Measurements from ENCODE around the gene RNF212.
"Not testable (repeated sequence)": the region's sequence is repeated elsewhere in the genome, so short reads cannot be mapped to it uniquely, and the experiment has no call there.

The RNF212 gene, protein sequence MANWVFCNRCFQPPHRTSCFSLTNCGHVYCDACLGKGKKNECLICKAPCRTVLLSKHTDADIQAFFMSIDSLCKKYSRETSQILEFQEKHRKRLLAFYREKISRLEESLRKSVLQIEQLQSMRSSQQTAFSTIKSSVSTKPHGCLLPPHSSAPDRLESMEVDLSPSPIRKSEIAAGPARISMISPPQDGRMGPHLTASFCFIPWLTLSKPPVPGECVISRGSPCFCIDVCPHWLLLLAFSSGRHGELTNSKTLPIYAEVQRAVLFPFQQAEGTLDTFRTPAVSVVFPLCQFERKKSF

DNA sequence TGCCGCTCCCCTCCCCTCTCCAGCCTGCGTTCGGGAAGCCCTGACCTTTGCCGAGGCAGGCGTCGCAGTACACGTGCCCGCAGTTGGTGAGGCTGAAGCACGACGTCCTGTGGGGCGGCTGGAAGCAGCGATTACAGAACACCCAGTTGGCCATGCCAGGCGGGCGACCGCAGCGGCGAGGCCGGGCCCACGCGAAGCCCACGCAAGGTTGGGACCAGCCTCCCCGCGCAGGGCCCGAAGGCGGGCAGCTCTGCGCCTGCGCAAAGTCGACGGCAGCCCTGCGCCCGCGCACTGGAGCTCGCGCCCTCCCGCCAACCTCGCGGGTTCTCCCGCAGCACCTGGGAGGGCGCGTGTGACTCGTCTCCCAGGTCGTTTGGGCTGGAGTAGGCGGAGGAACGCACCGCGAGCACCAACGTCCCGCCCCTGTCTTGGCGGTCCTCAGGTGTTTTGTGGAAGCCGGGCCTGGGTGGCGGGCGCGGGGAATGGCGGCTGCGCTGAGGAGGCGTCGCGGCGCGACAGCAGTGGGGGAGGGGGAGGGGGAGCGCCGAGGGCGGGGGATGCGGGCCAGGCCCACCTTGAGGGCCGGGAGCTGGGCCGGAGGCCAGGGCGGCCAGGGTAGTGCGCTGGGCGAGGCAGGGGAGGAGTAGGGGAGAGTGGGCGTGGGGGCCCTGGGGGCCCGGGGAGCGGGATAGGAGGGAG, at the start of gene RNF212:
Gene RNF212 (minus strand): TSS at position 254 of the 699 bp plus-strand sequence. CDS start 100 bp downstream, at position 154.
- DNase-seq (ENCODE audit: low spot score), result no peak

DNA sequence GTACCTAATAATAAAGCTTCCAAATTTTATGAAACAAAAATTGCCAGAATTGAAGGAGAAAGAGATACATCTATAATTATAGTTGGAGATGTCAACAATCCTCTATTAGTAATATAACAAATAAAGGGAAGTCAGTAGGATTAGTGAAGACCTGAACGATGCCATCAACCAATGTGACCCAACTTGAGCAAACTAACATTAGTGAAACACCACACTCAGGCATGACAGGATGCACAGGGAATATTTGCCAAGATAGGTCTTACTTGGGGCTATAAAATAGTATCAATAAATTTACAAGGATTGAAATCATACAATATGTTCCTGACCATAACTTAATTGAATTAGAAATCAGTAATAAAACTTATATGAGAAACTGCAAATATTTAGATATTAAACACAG, 47.0 kb upstream of the RNF212 start:
- DNase-seq (ENCODE audit: low spot score), result no peak

DNA sequence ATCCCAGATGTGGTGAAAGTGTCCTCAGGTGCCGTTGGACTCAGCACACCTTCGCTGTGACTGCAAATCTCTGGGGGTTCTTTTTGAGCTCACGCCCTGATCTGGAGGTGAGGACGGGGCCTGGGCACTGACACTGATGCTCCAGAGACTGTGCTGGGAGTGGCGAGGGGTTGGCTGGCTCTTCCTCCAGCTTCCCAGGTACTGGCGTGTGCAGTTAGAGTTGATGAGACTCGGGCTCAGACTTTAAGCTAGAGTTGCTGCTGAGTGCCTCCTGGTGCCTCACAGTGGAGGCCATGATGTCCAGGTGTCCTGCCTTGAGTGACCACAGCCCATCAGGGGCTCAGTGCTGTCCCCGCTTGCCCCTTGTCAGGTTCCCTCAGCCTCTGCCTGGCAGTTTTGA, 42.7 kb upstream of the RNF212 start:
- DNase-seq (ENCODE audit: low spot score), result no peak

DNA sequence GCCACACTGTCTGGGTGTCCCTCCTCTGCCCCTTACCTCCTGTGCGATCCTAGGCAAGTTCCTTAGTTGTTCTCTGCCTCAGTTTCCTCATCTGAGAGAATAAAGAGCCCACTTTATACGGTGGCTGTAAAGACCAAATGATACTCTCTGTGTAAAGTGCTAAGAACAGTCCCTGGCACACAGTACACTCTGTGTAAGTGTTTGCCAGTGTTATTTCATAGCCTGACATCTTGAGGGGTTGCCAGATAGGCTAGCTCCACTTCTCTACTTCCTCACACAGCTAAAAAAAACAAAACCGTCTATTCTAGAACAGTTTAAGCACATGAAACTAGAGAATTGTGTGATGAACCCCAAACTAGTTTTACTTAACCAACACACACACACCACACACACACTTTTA, 42.0 kb upstream of the RNF212 start:
- DNase-seq (ENCODE audit: low spot score), result no peak

DNA sequence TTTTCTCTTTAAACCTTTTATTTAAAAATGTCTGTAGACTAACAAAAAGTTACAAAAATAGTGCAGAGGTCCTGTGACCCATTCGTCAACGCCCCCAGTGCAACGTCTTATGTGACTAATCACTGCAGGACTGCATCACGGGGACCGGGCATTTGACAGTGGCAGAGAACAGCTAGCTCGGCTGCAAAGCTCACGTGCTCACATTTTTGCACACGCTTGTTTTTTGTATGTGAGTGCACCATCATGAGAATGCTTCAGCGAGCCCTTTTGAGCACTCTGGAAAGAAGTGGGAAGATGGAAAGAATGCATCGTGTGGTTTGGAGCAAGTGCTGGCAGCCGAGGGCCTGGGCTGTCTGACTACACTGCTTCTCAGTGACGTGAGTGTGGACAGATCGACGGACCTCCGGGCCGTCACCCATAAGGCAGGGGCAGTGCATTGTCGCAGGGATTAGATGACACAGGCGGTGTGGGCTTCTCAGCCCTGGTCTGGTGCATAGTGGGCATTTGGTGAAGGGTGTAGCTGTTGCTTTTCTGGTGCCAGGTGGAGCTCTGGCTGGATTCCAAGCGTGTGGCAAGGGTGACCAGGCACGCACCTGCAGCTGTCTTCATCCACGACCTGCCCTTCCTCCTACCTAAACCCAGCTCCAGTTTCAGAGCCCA, 41.3 kb upstream of the RNF212 start:
- no peak for DNase-seq (ENCODE audit: low spot score)

DNA sequence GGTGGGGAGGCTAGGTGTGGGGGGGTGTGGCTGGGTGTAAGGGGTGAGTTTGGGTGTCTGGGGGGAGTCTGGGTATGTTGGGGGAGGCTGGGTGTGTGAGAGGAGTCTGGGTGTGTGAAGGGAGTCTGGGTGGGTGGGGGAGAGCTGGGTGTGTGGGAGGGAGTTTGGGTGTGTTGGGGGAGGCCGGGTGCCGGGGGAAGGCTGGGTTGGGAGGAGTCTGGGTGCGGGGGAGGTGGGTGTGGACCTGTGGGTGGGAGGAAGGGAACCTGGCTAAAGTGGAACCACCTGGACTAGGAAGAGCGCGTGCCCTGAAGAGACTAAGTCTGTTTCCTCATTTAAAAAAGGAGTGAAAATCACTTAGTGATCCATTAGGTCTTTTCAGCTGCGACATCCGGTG, 40.8 kb upstream of the RNF212 start:
- no peak for DNase-seq (ENCODE audit: low spot score)

DNA sequence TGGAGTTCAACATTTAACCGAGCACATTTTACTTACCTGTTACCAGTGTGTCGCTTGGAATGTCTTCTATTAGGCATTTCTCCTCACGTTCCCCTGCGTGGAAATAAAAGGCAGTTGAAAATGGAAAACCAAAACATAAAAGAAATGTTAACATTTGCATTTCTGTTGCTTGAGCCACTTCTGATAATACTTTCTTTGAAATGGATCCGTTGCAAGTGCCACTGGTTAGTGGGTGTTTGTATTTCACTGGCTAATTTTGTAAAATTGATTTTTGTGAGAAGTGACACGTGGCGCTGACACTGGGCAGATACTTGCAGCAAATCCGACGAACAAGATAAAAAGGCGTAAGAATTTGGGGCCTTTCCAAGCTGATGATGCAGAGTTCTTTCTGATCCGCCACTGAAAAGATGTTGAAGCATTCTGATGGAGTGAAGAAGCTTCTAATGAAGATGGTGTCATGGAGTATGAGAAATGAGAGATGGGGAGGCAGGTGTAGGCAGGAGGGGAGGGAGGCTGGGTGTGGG, 40.3 kb upstream of the RNF212 start:
- no peak for DNase-seq (ENCODE audit: low spot score)

DNA sequence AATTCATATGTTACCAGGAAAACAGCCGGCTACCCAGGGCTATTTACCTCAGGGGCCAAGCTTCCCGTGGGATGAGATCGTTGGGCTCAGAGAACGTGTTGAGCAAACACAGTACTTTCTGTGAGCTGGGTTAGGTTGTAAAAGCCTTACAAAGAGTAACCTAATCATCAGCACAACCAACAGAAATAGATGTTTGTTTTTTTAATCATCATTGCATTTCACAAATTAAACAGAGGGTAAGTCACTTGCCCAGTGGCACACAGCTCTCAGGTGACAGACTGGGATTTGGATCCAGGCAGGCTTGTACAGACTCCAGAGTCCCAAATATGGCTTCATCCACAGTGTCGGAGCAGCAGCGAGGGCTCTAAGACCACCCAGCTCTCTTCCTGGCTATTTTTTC, 38.9 kb upstream of the RNF212 start:
- no peak for DNase-seq (ENCODE audit: low spot score)

DNA sequence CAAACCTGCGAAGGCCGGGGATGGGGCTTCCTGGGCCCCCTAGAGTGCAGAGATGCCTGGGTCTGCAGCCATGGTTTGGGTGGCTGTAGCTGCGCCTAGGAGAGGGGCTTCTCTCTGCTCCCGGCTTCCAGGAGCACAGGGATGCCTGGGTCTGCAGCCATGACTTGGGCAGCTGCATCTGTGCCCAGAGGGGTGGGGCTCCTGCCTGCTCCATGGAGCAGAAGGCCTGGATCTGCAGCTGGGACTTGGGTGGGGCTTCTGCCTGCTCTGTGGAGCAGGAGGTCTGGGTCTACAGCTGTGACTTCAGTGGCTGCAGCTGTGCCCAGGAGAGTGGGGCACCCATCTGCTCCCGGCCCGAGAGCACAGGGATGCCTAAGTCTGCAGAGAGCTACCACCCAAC, 38.2 kb upstream of the RNF212 start:
- no peak for DNase-seq (ENCODE audit: low spot score)

DNA sequence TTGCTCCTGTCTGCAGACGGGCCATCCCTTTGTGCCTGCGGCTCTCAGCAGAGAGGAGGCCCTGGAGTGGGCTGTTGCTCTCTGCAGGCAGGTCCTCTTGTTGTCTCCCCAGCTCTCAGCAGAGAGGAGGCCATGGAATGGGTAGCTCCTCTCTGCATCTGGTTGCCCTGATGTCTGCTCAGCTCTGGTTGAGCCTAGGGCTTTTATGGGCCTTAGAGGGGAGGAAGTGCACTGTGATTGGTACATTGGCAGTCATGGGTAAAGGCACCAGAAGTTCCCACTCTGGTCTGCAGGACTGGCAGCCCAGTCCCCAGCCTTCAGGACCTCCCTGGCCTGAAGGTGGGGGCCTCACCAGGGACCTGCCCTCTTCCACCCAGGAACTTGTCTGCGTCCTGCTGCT, 37.5 kb upstream of the RNF212 start:
- DNase-seq (ENCODE audit: low spot score), result no peak

DNA sequence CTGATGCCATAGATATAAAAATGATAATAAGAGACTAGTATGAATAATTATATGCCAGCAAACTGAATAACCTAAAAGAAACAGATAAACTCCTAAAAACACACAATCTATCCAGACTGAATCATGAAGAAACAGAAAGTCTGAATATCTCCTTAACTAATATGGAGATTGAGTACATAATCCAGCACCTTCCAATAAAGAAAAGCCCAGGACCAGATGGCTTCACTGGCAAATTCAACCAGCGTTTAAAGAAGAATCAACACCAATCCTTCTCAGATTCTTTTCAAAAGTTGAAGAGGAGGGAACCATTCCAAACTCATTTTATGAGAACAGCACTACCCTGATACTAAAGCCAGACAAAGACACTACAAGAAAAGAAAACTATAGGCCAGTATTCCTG, 26.5 kb upstream of the RNF212 start:
- no peak for DNase-seq (ENCODE audit: low spot score)

DNA sequence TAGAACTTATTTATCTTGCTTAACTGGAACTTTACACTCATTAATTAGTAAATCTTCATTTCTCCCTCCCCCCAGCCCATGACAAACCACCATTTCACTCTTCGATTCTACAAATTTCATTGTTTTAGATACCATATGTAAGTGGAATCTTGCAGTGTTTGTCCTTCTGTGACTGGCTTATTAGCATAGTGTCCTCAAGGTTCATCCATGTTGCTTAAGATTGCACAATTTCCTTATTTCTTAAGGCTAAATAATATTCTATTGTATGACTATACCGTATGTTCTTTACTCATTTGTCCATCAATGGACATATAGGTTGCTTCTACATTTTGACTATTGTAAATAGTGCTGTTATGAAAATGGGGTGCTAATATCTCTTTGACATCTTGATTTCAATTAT, 24.5 kb upstream of the RNF212 start:
- no peak for DNase-seq (ENCODE audit: low spot score)

DNA sequence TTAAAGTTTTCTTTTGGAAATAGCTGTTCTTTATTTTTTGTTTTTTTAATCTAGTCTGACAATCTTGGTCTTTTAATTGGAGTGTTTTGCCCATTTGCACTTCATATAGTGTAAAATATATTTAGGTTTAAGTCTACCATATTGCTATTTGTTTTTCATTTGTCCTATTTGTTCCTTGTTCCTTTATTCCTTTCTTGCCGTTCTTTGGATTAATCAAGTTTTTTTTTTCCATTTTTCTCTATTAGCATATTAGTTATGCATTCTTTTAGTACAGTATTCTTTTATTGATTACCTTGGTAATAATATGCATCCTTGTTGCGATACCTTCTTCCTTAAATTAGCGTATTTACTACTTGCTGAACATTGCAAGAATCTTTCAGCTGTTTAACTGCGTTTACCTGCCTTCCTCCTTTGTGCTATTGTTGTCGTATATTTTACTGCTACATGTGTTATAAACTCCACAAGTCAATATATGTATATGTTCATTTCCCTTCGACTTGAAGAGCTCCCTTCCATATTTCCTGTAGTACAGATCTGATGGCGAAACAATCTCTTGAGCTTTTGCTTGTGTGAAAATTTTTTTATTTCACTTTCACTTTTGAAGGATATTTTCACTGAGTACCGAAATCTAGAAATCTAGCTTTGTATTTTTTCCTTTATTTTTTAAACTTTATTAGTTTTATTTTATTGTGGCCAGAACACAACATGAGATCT, 23.9 kb upstream of the RNF212 start:
- DNase-seq (ENCODE audit: low spot score), result no peak

DNA sequence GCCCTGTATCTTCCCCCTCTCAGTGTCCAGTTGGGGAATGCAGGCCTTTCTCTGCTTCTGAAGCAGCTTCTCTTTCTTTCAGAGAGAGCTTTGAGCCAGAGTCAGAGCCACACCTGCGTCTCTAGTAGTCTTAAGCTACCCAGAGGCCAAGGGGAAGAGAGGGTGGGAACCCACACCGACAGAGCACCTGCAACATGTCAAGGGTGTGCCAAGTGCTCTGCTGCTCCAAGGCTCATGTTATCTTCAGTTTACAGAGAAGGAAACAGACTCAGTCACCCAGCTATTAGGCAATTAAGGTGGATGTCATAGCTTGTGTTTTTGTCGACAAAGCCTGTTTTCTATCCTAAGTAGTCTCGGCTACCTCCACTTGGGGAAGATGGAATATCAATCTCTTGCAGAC, 22.7 kb upstream of the RNF212 start:
- DNase-seq (ENCODE audit: low spot score), result no peak

DNA sequence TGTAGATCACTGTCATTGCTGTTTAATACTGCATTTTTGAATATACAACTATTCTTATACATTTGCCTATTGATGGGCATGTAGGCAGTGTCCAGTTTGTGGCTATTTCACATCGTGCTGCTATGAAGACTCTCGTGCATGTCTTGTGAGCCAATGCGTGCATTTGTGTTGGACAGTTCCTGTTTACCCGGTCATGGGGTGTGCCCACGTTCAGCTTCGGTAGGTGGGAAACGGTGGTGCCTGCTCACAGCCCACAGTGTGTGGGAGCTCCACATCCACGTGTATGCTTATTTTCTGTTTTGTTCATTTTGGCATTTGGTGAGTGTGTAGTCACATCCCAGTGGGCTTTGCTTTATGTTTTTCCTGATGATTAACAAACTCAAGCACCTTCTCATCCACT, 19.7 kb upstream of the RNF212 start:
- no peak for DNase-seq (ENCODE audit: low spot score)

DNA sequence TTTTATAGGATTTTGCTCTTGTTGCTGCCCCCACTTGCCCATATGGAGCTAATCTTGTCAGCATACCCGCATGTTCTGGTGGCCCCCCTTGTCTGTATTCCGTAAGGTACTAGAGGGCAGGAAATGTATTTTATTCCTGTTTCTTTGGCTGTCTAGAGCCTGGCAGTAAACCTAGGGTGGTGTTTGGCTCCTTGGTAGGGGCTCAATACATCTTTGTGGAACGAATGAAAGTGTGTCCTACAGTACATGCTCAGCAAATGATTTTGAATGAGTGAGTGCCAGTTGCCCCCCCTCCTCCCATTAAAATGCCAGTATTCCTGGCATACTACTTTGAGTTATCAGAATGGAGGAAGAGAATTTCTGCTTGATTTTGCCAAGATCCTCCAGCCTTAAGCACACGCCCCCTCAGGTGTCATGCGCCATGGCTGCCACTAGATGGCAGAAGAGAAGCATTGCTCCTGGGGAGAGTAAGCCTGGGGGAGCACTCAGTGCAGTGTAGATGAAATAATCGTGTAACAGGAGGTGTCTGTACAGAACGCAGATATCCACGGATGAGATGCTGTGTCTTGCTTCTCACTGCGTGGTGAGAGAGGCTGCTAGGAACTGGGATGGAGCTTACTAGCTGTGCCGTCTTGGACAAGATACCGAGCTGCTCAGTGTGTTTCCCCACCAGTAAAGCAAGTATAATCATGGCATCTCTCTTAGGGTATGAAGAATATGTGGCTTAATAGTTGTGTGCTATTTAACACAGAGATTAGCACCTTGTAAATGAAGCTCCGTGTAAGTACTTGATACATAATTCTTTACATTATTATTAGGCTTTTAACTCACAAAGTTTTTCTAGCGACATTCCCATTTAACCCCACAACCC, 17.2 kb upstream of the RNF212 start:
- DNase-seq (ENCODE audit: low spot score), result peak; percentile 81

DNA sequence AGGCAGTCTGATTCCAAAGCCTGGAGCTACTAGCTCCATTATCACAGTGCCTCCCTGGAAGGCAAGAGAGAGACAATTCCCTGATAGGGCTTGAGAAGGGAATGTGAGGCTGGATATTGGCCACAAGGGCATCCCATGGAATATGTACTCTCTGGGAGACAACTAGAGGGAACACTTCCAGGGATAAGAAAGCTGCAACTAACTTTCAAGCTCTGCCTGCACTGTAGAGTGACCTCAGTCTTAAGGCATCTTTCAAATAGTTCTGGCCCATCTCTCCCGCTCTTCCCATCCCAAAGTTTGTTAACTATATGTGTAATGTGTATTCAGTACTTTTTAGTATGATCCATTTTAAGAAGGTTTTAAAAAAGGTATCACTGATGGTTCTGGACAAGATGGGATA, 13.1 kb upstream of the RNF212 start:
- DNase-seq (ENCODE audit: low spot score), result no peak

DNA sequence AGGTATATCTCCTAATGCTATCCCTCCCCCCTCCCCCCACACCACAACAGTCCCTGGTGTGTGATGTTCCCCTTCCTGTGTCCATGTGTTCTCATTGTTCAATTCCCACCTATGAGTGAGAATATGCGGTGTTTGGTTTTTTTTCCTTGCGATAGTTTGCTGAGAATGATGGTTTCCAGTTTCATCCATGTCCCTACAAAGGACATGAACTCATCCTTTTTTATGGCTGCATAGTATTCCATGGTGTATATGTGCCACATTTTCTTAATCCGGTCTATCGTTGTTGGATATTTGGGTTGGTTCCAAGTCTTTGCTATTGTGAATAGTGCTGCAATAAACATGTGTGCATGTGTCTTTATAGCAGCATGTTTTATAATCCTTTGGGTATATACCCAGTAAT, 12.1 kb upstream of the RNF212 start:
- not testable (repeated sequence) for DNase-seq (ENCODE audit: low spot score)

DNA sequence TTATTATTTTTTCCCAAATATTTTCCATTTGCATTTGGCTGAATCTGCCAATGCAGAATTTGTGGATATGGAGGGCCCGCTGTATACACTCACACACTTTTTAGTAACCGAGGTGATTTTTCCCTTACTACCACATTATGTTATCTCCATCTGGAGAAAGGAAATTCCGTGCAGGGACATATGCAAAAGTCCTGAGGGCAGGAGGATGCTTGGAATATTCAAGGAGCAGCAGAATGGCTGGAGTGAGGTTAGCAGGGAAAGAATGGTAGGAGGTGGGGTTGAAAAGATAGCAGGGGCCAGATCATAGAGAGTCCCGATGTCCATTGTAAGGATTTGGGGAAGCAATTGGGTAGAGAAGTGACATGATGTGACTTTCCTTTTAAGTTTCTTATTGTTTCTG, 11.5 kb upstream of the RNF212 start:
- DNase-seq (ENCODE audit: low spot score), result no peak

DNA sequence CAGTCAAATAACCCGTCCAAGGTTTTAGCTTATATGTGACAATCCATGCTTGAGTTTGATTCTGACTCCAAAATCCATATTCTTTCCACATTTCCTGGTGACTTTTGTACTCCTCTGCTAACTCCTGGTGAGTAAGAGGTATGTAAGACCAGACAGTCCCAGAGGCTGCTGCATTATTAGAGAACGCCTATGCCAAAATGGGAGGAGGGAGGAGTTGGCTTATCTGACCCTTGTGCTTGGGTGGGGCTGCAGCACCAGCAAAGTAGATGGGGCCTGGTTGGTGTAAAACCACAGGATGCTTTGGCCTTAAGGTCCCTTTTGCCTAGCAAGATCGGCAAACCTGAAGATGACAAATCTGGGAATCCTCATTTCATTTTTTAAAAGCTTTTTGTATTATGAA, 9.1 kb upstream of the RNF212 start:
- no peak for DNase-seq (ENCODE audit: low spot score)

DNA sequence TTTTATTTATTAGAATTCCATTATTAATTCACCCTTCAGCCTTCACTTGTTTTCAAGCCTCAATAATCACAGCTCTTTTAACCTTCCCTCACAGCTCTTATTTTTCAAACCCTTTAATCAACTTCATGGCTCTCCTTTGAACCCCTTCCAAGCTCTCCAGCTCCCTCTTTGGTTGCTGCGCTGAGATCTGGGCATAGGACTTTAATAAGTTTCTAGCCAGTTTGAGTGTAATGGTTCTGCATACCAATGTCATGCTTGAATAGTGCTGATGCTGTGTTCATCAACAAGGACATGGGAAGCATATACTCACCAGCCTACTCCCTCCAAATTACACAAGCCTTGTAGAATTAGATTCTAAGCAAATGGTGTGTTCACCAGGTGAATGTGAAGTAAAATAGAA, 3.5 kb upstream of the RNF212 start:
- DNase-seq (ENCODE audit: low spot score), result no peak

Data from germinal center (tissue), 1 donor.